GM18868 (cell line): ENCODE measurements around the gene RABL6.
"Not testable (repeated sequence)": the region's sequence is repeated elsewhere in the genome, so short reads cannot be mapped to it uniquely, and the experiment has no call there.

ENCODE experiments used
- ATAC-seq: cut with Tn5 transposase; IDR thresholded peaks from one replicate; pipeline ENCODE4 v1.9.1; 2021; ENCODE audit warnings: mild to moderate bottlenecking, moderate library complexity; ENCODE audit not compliant: unreplicated experiment

The RABL6 gene

DNA sequence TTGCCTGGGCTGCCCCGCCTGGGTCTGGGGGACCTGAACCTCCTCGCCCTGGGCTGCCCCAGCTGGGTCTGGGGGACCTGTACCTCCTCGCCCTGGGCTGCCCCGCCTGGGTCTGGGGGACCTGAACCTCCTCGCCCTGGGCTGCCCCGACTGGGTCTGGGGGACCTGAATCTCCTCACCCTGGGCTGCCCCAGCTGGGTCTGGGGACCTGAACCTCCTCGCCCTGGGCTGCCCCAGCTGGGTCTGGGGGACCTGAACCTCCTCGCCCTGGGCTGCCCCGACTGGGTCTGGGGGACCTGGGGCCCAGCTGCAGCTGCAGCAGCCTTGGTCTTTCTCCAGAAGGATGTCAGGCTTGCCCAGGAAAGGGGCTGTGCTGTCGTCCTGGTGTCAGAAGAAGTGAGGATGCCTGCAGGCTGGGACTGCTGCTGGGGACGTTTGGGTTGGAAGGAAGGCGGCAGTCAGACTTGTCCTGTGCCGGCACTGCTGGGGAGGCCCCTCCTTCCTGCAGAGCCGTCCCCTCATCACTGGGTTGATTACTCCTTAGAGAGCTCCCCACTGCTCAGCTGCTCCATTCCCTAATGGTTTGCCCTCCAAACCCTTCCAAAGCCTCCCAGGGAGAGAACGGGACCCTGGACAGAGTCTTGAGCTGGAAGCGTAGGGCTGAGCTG is 25.8 kb downstream of the RABL6 start:
- not testable (repeated sequence) for ATAC-seq

GRCh38 chr9:136835162-136835931 is 27.6 kb downstream of the RABL6 start:
- no peak for ATAC-seq

DNA sequence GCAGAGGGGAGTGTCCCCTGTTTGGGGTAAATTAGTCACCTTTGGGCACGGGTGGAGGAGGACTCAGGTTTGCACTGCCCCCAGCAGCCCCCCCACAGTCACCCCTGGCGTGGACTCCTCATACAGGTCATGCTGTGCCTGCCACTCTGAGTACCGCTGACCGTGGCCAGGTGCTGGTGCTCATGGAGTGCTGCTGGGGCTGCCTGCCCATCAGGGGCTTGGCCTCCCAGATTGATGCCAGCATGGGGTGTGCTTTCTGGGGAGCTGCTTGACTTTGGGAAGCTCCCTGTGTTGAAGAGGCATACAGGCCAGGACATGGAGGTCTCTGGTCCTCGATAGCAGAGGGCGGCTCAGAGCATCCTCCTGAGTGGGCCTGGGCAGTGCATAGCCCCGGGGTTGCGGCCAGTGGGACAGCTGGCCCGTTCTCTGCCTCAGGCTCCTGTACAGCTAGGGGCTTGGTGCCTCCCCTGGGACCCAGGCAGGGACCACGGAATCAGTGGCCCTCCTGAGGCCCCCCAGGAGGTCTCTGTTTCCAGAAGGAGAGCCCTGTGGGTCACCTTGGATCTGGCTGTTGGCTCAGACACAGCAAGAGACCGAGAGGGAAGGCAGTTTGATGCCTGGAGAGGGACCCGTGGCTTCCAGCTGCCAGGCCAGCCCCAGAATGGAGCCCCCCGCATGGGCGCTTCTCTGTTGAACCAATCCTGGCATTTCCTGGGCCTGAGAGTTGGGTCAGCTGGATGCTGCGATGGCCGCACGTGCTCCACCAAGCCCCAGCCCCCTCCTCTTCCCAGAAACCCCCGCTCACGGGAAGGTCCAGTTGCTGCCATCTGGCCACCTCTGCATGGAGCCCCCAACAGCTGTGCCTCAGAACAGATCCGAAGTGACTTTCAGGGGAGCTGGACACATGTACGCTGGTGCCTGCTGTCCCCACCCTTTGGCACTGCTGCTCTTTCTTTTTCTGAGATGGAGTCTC is 28.5 kb downstream of the RABL6 start:
- no peak for ATAC-seq

GRCh38 chr9:136837146-136837855 is 29.6 kb downstream of the RABL6 start:
- no peak for ATAC-seq

DNA sequence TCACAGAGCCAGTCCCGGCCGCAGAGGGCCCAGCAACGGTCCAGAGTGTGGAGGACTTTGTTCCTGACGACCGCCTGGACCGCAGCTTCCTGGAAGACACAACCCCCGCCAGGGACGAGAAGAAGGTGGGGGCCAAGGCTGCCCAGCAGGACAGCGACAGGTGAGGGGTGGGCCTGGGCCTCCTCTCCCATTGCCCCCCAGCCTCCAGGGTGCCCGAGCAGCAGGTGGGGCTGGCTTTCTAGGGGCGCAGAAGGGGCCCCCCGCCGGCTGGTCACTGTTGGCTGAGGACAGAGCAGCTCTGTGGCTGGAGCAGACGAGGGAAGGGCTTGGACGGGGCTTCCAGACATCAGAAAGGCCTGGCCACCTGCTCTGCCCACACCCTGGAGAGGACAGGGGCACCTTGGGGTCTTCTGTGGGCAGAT is 30.1 kb downstream of the RABL6 start:
- not testable (repeated sequence) for ATAC-seq

- no peak for ATAC-seq
These were observed 30.8 kb downstream of the RABL6 start for GRCh38 chr9:136838314-136839228.

DNA sequence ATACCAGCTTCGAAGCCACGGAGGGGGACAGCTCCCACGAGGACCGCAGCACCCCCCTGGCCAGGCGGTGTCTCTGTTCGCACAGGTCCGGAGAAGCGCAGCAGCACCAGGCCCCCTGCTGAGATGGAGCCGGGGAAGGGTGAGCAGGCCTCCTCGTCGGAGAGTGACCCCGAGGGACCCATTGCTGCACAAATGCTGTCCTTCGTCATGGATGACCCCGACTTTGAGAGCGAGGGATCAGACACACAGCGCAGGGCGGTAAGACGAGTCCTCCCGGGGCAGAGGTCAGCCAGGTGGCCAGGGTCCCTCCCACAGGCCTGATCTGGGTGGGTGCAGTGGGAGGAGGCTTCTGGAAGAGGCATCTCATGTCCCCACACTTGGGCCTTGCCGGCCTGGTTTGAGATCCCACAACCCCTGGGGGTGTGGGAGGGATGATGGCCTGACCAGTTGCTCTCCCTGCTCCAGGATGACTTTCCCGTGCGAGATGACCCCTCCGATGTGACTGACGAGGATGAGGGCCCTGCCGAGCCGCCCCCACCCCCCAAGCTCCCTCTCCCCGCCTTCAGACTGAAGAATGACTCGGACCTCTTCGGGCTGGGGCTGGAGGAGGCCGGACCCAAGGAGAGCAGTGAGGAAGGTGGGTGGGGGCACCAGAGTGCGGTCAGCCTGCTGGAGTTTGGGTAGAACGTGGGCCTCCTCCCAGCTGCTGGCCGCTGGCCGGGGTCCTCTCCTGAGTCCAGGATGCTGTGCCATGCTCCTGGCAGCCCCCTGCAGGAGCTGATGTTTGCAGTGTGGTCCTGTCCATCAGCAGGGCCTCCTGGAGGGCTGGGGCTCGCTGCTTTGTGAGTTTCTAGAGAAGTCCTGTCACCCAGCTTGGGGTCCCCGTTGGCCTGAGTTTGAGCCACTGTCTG is 31.7 kb downstream of the RABL6 start:
- ATAC-seq = no peak

- ATAC-seq = no peak
These were observed 32.6 kb downstream of the RABL6 start for GRCh38 chr9:136840140-136840876.

DNA sequence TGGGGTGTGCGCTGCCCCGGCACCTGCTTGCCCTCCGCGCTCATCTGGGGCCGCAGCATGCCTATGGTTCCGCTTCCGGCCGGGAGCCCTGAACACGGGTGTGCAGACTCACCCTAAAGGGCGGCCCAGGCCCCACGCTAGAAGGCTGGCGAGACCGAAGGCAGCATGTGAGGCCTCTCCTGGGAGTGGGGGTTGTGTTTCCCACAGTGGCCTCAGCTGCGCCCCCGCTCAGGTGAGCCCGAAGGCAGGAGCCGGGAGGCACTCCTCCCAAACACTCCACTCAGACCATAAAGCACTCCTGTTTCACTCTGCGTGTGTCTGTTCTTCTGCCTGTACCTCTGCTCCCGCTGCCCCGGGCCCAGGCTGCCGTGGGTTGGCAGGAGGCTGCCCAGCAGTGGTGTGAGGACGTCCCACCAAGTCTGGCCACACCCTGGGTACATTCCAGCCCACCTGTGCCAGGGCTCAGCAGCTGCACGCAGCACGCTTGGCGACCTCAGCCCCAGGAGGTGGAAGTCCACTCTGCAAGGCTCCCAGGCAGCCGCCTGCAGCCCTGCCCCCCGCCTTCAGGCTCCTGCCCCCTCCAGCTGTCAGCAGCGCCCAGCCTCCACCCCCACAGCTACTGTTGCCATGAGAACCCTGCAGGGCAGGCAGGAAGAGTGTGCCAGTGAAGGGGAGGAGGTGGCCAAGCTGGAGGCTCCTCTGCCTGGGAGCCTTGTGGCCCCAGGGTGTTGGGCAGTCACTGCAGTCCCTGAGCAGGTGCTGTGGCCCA is 33.3 kb downstream of the RABL6 start:
- ATAC-seq = no peak

- ATAC-seq = not testable (repeated sequence)
These were observed 34.1 kb downstream of the RABL6 start for GRCh38 chr9:136841646-136842379.

- peak; percentile 83 for ATAC-seq
These were observed 34.7 kb downstream of the RABL6 start, which contains the start of gene AJM1 for GRCh38 chr9:136842380-136842948. Gene AJM1 (plus strand): TSS chr9:136842478. CDS start chr9:136844415, 1,937 bp downstream.

DNA sequence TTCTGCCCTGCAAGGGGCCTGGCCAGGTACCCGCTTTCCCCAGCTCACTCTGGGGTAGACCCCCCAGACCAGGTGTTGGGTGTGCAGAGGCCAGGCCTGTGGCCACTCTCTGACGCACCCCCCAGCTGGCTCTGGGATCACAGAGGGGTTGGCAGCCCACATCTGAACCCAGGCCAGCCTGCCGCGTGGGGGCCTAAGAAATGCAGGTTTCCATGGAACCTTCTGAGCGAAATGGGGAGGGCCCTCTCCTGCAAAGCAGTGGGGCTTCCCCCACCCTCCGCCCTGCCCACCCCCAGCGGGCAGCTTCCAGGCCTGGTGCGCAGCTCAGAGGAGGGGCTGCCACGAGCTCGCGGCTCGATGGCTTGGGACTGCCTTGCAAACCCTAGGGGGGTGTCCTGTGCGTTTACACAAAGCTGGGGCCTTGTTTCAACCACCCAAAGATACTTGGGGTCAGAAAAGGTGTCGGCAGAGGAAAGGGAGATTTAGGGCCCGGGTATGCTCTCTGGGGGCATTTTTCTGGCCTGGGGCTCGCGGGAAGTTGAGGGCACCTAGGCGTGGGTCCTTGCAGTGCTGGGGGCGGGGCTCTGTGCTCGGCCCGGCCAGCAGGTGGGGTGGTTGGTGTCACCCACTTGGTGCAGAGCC is 35.5 kb downstream of the RABL6 start:
- ATAC-seq = not testable (repeated sequence)

DNA sequence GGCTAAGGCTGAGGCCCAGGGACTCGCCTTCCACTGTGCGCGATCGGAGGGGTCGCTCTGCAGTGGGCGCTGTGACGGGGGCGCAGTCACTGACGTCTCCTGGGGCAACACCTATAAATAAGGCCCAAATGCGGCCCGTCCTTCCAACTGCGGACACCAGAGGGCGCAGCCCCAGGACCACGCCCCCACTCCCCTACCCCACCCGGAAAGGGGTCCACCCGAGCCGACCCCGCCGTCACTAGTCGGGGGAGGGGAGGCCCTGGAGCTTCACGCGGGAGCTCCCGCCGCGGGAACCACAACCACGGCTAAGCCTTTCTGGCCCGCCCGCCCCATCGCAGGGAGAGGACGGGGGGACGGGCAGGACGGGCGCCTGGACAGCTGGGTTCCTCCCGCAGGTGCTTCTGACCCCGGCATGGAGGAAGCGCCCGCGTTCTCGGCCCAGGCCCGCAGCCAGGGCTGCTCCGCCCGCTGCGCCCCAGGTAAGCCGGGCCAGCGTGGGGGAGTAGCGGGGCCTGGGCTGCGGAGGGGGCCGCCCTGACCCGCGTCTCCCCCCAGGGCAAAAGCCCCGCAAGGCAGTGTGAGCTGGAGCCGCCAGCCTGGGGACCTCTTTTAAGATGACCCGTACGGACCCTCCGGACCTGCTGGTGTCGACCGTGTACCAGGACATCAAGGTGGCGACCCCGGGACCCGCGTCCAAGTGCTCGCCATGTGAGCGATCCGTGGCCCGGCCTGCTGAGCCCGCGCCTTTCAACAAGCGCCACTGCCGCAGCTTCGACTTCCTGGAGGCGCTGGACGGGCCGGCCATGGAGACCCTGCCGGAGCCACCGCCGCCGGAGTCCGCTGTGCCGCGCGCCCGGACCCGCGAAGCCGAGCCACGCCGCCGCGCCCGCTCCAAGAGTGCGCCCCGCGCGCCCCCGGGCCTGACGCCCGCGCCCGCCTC is 36.3 kb downstream of the RABL6 start:
- ATAC-seq = not testable (repeated sequence)

- no peak for ATAC-seq
These were observed 37.2 kb downstream of the RABL6 start for GRCh38 chr9:136844761-136845464.
